CD4-positive, alpha-beta T cell treated with Interleukin-12 subunit alpha and Interleukin-12 subunit beta, for 1 hour (primary cell): Measurements from ENCODE around the gene ZNF785.
A peak's percentile ranks its signal among the peaks of the same experiment; 100 is the strongest.
"Not testable (repeated sequence)": the region's sequence is repeated elsewhere in the genome, so short reads cannot be mapped to it uniquely, and the experiment has no call there.

Experiments
- DNase-seq: peaks from one replicate; pipeline ENCODE4 v3.0.0-alpha.2; 2020

The ZNF785 gene

GRCh38 chr16:30536391-30537024, 49.0 kb downstream of the ZNF785 start:
- not testable (repeated sequence) for DNase-seq

- DNase-seq = peak; percentile 69
Measured at GRCh38 chr16:30535777-30536190, 49.7 kb downstream of the ZNF785 start.

GRCh38 chr16:30535106-30535776, 50.3 kb downstream of the ZNF785 start:
- no peak for DNase-seq

DNA sequence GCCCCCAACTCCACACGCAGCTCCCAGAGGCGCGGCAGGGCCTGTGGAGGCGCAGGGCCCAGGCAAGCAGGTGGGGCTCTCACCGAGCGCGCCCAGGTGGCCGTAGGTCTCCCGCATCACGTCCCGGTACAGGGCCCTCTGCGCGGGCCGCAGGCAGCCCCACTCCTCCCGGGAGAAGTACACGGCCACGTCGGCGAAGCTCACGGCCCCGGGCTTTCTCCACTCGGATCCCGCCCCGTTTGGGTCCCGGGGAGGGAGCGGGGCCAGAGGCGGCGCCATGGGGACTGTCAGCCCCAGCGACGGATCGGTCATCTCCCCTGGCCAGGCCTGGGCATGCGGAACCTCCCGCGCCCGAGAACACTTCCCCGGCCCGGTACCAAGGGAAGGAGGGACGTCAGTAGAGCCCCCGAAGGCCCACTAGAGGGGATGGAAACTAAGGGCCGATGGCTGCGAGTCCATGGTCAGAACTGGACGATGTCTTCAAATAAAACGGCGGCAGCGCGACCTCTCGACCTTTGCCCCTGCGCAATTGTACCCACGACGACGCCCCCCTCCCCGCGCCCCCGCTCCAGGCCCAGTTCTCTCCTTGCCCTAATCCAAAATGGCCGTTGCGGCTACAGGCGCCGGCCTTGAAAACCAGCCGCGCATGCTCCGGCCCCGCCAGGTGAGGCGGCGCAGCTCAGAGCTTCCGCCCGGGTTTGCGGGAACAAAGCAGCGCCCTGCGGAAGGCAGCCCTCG, 51.0 kb downstream of the ZNF785 start, which contains the start of gene ZNF747:
Gene ZNF747 (minus strand): TSS at position 491 of the 738 bp plus-strand sequence. CDS start 179 bp downstream, at position 312.
- DNase-seq = peak; percentile 93

GRCh38 chr16:30533748-30534367, 51.6 kb downstream of the ZNF785 start:
- peak; percentile 29 for DNase-seq

DNA sequence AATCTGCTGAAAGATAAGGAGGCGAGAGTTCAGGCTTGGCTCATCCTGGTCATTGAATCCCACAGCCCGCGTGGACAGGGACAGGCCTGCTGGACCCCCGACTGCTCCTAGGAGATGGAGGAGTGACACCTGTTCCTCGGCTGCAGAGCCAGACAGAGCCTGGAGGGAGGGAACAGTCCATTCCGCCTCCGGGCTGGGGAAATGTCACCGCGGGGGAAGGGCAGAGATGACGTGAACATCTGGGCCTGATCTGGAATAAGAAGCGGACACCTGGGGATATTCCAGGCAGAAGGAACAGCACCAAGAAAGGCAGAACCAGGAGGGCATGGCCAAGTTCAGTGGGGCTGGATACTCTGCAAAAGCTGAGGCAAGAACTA, 52.4 kb downstream of the ZNF785 start:
- no peak for DNase-seq

- no peak for DNase-seq
Measured at GRCh38 chr16:30532285-30533145, 53.0 kb downstream of the ZNF785 start.
